ENCODE results near the gene SNX5. TPM values are rescaled to one million over a fixed set of nuclear protein-coding genes. Genes with fewer than 3 reads are reported as not detected.

Gene SNX5
- total and polyA plus RNA-seq, 9 of the 15 experiments (the other 6 are each of a cell fraction or from before 2014, with no cell fraction given) = 53.5 to 276 (median 160) TPM

- Histone ChIP-seq H3K36me3 (ENCODE audit: control insufficient read depth, insufficient read depth, low read length) (peaks cover 73% of the 10 kb centered on the region), H3K27me3 (ENCODE audit: control insufficient read depth in 2 of 2, insufficient read depth in 2 of 2, low read length in 2 of 2) (no peaks in the 10 kb centered on the region), H3K9me1 (ENCODE audit: control insufficient read depth, insufficient read depth, low read length) (peaks cover 3% of the 10 kb centered on the region), H3K9ac (ENCODE audit: insufficient read depth in 1 of 2, low read depth in 2 of 2, low read length in 2 of 2) (peak overlapping the region in 1 of 2 experiments; percentile 42; a peak in 2 of 4 replicates), H3K27ac (ENCODE audit: extremely low read depth, low read depth, low read length) (peak overlapping the region; percentile 64), H3K9me3 (replicated peaks; ENCODE audit: control insufficient read depth, insufficient read depth, low read depth, low read length) (no peaks in the 10 kb centered on the region), H2AFZ (ENCODE audit: low read depth, low read length) (no peak overlapping the region), H3K79me2 (ENCODE audit: control insufficient read depth, insufficient read depth, low read length) (peaks cover 100% of the 10 kb centered on the region), H4K20me1 (replicated peaks; ENCODE audit: control insufficient read depth, insufficient read depth, low read length) (peaks cover 31% of the 10 kb centered on the region), H3K4me3 (no peak overlapping the region), H3K4me2 (ENCODE audit: insufficient read depth, low read length) (peak overlapping the region; percentile 33), H3K4me1 (replicated peaks in 1 of 2; ENCODE audit: control insufficient read depth in 2 of 2, insufficient read depth in 2 of 2, low read length in 2 of 2) (peaks cover 21 to 49% of the 10 kb centered on the region in 2 experiments)
- 1% methylated on average over 5 of the region's 5 CpGs for WGBS (ENCODE audit: insufficient coverage, low coverage, missing lambda C conversion rate)
- intact Hi-C loops (cut with micrococcal nuclease) = no loop called here
- ATAC-seq = peak; percentile 85
- peak; percentile 82 for FAIRE-seq
- DNase-seq (ENCODE audit: extremely low read depth in 1 of 4, low spot score in 3 of 4) = peak in 2 of 4 experiments; percentile 51 to 79
- in situ Hi-C loops (cut with MboI) = no loop called here
- CTCF ChIA-PET (ENCODE audit: low intra/inter-chr PET ratio) = no interaction called here
- POLR2A ChIA-PET = interaction anchor here (0.5 to 4.3 kb wide), 8 partner anchors 9 to 280 kb away, joined by 3 to 42 read pairs (median 3); partner anchors contain the start of genes MGME1 and SNX5
- no TSS peak for BruUV-seq (replicated peaks)
- TF ChIP-seq JUND (IDR thresholded peaks at IDR 0.05; ENCODE audit: borderline replicate concordance, low read depth, low read length) (peak; percentile 17; the same call in 1 of the 2 replicates), JUND (tag; IDR thresholded peaks at IDR 0.05; ENCODE audit: borderline replicate concordance, low read depth, low read length) (peak; percentile 32; the same call in 1 of the 3 replicates), L3MBTL2 (IDR thresholded peaks at IDR 0.05) (peak; percentile 20; the same call in 1 of the 2 replicates), MITF (IDR thresholded peaks at IDR 0.05) (no peak; the same call in 1 of the 2 replicates), ZBTB33 (CRISPR knock-in tag; IDR thresholded peaks at IDR 0.05) (no peak), ZMIZ1 (IDR thresholded peaks at IDR 0.05; ENCODE audit: low read depth in 2 of 2, low read length in 2 of 2) (0 out of 4 replicates have a peak, but pooled peaks of 1 of the 2 experiments have one; percentile 56), EP400 (IDR thresholded peaks at IDR 0.05) (no peak), ZNF347 (CRISPR knock-in tag; IDR thresholded peaks at IDR 0.05; ENCODE audit: low read depth) (no peak), HDAC6 (IDR thresholded peaks at IDR 0.05; ENCODE audit: low read depth, low read length) (no peak), BMI1 (IDR thresholded peaks at IDR 0.05; ENCODE audit: low read length) (no peak), ZNF134 (CRISPR knock-in tag; conservative IDR thresholded peaks at IDR 0.05) (no peak), PHF21A (IDR thresholded peaks at IDR 0.05; ENCODE audit: borderline replicate concordance, low read depth) (no peak)
Measured at GRCh38 chr20:17958373-17959256, 10.0 kb downstream of the SNX5 start.

All from K562 (cell line).